Tibial nerve (tissue), 4 donors: ENCODE data around the gene JADE3.

Source experiments
- EP300 ChIP-seq, 2 donors: sonication (generic); formaldehyde crosslinking; IDR thresholded peaks; one replicate each; pipeline ENCODE4 v1.6.1; 2017; ENCODE audit warnings: antibody characterized with exemption in 2 of 2, mild to moderate bottlenecking in 1 of 2
- POLR2A ChIP-seq, 2 donors: fragments of 450-650 bp; IDR thresholded peaks; one replicate each; pipeline ENCODE4 v1.6.1; 2017; ENCODE audit warnings: antibody characterized with exemption in 2 of 2, mild to moderate bottlenecking in 2 of 2, moderate library complexity in 2 of 2
- TF ChIP-seq, protein P1 (sequence below), 5 experiments: fragments of 200-600 bp in 3 of 5; fragments of 450-650 bp in 2 of 5; sonication (generic) in 3 of 5; IDR thresholded peaks; one replicate each; pipeline ENCODE4 v1.5.1; 2016 to 2019; ENCODE audit warnings: antibody characterized with exemption in 5 of 5, mild to moderate bottlenecking in 3 of 5, moderate library complexity in 2 of 5

DNA sequence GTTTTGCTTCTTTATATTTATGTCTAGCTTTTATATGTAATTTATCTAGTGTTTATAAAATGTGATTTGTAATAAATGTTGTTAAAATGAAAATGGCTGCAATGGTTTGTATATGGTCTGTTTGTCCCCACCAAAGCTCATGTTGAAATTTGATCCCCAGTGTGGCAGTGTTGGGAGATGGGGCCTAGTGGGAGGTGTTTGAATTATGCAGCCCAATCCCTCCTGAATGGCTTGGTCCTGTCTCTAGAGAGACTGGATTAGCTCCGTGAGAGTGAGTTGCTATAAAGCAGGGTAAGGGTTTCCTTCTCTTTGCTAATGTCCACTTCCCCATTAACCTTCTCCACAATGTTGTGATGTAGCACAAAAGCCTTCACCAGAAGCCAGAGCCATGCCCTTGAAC, 30.0 kb upstream of the JADE3 start:
- TF ChIP-seq, protein P1, sequence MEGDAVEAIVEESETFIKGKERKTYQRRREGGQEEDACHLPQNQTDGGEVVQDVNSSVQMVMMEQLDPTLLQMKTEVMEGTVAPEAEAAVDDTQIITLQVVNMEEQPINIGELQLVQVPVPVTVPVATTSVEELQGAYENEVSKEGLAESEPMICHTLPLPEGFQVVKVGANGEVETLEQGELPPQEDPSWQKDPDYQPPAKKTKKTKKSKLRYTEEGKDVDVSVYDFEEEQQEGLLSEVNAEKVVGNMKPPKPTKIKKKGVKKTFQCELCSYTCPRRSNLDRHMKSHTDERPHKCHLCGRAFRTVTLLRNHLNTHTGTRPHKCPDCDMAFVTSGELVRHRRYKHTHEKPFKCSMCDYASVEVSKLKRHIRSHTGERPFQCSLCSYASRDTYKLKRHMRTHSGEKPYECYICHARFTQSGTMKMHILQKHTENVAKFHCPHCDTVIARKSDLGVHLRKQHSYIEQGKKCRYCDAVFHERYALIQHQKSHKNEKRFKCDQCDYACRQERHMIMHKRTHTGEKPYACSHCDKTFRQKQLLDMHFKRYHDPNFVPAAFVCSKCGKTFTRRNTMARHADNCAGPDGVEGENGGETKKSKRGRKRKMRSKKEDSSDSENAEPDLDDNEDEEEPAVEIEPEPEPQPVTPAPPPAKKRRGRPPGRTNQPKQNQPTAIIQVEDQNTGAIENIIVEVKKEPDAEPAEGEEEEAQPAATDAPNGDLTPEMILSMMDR (IDR thresholded peaks at IDR 0.05), result no peak
- TF ChIP-seq EP300 (IDR thresholded peaks at IDR 0.05) (no peak), POLR2A (IDR thresholded peaks at IDR 0.05) (no peak)
